Skeletal muscle satellite cell (primary cell): ENCODE results near the gene ZNF189.

ENCODE experiments used
- H3K27me3 ChIP-seq: 2 replicates; pipeline ENCODE4 v1.7.0; 2013; ENCODE audit warnings: low read length; ENCODE audit not compliant: control insufficient read depth, insufficient read depth
- H3K36me3 ChIP-seq: 2 replicates; pipeline ENCODE4 v1.7.0; 2013; ENCODE audit warnings: mild to moderate bottlenecking, control low read depth, low read length; ENCODE audit not compliant: insufficient read depth
- H3K4me1 ChIP-seq: 2 replicates; pipeline ENCODE4 v1.7.0; 2013; ENCODE audit warnings: low read length; ENCODE audit not compliant: control insufficient read depth, insufficient read depth
- H3K4me2 ChIP-seq: 2 replicates; pipeline ENCODE4 v1.7.0; 2013; ENCODE audit warnings: mild to moderate bottlenecking, low read length
- H3K4me3 ChIP-seq: 2 replicates; pipeline ENCODE4 v1.7.0; 2013; ENCODE audit warnings: low read length
- H3K9ac ChIP-seq: 2 replicates; pipeline ENCODE4 v1.7.0; 2013; ENCODE audit warnings: mild to moderate bottlenecking, low read depth, low read length, moderate library complexity
- H3K9me3 ChIP-seq: replicated peaks from 2 replicates; pipeline ENCODE4 v1.7.0; 2013; ENCODE audit warnings: mild to moderate bottlenecking, control low read depth, low read length

The ZNF189 gene

DNA sequence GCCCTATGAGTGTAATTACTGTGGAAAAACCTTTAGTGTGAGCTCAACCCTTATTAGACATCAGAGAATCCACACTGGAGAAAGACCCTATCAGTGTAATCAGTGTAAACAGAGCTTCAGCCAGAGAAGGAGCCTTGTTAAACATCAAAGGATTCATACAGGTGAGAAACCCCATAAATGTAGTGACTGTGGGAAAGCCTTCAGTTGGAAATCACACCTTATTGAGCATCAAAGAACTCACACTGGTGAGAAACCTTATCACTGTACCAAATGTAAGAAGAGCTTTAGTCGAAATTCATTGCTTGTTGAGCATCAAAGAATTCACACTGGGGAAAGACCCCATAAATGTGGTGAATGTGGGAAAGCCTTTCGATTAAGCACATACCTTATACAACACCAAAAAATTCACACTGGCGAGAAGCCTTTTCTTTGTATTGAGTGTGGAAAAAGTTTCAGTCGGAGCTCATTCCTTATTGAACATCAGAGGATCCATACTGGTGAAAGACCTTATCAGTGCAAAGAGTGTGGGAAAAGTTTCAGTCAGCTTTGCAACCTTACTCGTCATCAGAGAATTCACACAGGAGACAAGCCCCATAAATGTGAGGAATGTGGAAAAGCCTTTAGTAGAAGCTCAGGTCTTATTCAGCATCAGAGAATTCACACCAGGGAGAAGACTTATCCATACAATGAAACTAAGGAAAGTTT, 9.9 kb downstream of the ZNF189 start:
- H3K9ac ChIP-seq = no peak overlapping the region
- no peaks in the 10 kb centered on the region for H3K27me3 ChIP-seq
- H3K36me3 ChIP-seq = peaks cover 68% of the 10 kb centered on the region
- H3K4me3 ChIP-seq = no peak overlapping the region
- no peak overlapping the region for H3K4me2 ChIP-seq
- H3K9me3 ChIP-seq = peaks cover 29% of the 10 kb centered on the region
- no peaks in the 10 kb centered on the region for H3K4me1 ChIP-seq

DNA sequence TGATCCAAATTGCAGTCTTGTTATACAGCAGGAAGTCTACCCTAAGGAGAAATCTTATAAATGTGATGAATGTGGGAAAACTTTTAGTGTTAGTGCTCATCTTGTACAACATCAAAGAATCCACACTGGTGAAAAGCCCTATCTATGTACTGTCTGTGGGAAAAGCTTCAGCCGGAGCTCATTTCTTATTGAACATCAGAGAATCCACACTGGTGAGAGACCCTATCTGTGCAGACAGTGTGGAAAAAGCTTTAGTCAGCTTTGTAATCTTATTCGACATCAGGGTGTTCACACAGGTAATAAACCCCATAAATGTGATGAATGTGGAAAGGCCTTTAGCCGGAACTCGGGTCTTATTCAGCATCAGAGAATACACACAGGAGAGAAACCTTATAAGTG, 10.4 kb downstream of the ZNF189 start:
- Histone ChIP-seq H3K4me1 (no peaks in the 10 kb centered on the region), H3K9ac (no peak overlapping the region), H3K4me3 (no peak overlapping the region), H3K27me3 (no peaks in the 10 kb centered on the region), H3K9me3 (peaks cover 29% of the 10 kb centered on the region), H3K4me2 (no peak overlapping the region), H3K36me3 (peaks cover 62% of the 10 kb centered on the region)

DNA sequence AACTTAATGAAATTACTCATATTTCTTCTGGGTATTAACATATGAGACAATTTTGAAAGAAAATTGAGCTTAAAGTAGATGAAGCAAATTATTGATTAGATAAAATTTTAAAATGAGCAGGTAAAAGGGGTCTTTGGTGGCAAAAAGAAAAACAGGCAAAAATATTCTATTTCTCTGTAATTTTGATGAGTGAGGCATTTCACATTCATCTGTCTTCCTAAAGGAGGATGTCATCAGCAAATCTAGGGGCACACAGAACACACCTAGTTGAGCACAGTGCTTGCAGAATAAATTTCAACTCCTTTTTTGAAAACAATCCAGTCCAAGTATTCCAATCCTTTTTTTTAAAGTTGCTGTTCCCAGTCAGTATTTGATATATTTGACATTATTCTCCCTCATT, 16.2 kb downstream of the ZNF189 start:
- no peak overlapping the region for H3K4me3 ChIP-seq
- peaks cover 11% of the 10 kb centered on the region for H3K4me1 ChIP-seq
- H3K36me3 ChIP-seq = peaks cover 5% of the 10 kb centered on the region
- H3K4me2 ChIP-seq = no peak overlapping the region
- no peaks in the 10 kb centered on the region for H3K27me3 ChIP-seq
- H3K9ac ChIP-seq = no peak overlapping the region
- peaks cover 2% of the 10 kb centered on the region for H3K9me3 ChIP-seq

DNA sequence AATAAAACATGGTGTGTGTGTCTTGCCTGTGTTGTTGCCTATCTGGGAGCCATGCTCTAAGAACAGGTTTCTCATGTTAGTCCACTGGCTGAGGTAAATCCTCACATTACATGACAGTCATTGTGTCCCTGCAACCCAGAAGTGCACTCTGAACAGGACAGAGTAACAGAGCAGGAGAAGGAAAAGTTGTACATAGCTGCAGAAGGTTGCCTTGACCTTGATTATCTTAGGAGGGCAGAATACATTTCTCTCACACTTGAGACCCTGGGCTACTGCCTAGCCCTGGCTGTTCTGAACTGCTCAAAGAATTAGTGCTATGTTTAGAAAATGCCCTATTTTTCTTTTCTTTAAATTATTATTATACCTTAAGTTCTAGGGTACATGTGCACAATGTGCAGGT, 16.9 kb downstream of the ZNF189 start:
- Histone ChIP-seq H3K4me3 (no peak overlapping the region), H3K9ac (no peak overlapping the region), H3K27me3 (no peaks in the 10 kb centered on the region), H3K9me3 (no peaks in the 10 kb centered on the region), H3K4me1 (peaks cover 11% of the 10 kb centered on the region), H3K4me2 (no peak overlapping the region), H3K36me3 (no peaks in the 10 kb centered on the region)

DNA sequence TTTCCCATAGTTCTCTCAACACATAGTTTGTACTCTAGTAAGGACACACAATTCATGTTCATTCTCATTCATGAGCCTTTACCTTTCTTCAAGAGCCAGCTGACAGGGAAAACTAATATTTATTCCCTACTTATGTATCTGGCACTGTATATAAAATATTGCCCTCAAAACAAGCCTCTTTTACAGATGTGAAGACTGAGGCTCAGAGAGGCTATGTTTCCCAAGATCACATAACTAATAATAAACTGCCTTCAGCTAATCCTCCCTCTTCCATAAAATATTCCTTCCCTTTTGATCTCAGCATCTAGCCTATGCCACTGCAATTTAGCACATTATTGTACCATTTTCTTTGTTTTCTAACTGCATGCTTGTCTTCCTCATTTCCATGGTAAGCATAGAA, 18.7 kb downstream of the ZNF189 start:
- H3K4me1 ChIP-seq = peaks cover 11% of the 10 kb centered on the region
- no peak overlapping the region for H3K9ac ChIP-seq
- no peak overlapping the region for H3K4me3 ChIP-seq
- no peaks in the 10 kb centered on the region for H3K9me3 ChIP-seq
- no peaks in the 10 kb centered on the region for H3K36me3 ChIP-seq
- no peaks in the 10 kb centered on the region for H3K27me3 ChIP-seq
- no peak overlapping the region for H3K4me2 ChIP-seq

DNA sequence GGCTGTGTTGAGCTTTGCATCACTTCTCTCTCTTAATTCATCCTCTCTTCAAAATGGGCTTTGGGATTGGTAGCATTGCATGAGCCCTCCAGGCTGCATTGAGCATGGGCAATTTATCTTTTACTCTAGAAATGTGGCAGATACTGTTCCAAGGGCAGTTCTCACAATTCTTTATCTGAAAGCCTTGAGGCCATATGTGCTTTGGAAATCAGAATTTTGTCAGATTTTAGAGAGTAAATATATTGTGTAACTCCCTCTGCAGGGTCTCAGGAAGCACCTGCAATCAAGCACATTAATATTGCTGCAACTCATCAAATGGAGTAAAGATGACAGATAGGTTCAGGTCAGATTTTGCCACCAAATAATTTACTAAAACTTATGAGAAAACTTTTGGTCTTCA, 19.3 kb downstream of the ZNF189 start:
- Histone ChIP-seq H3K4me2 (no peak overlapping the region), H3K4me3 (no peak overlapping the region), H3K9ac (no peak overlapping the region), H3K36me3 (no peaks in the 10 kb centered on the region), H3K4me1 (peaks cover 11% of the 10 kb centered on the region), H3K9me3 (no peaks in the 10 kb centered on the region), H3K27me3 (no peaks in the 10 kb centered on the region)

DNA sequence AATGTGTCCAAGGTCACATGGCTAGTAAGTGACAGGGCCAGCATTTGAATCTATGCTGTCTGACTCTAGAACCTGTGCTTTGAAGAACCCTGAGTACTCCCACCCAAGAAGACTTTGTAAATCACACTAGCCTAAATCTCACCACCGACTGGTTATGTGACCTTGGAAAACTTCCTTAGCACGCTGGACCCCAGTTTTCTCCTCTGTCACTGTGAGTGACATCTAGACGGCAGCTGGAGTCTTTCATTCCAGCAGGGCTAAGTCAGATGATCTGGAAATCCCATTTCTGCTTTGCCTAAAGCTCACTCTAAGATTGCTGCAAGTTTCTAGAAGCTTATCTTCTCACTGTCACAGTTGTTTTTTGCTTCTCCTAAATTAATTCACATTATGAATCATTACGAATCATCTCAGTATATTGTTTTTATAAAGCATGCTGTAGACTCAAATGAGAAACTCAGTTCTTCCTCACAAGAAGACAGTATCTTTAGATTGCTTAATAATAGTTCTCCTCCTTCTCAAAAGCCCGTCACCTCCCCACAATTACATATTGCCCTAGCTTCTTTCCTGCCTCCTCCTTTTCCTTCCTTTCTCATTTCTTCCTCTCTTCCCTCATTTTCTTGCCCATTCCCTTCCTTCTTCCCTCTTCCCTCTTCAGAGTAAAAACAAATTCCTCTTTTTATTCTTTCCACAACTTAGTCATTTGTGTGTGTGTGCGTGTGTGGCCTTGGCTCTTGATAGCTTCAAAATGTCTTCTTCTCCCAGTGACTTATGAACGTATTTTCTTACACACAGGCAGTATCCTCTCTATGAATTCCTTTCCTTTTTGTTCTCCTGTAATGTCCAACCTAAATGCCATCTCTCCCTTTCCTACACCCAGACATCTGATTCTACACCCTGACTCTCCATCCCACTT, 20.1 kb downstream of the ZNF189 start:
- H3K9me3 ChIP-seq = no peaks in the 10 kb centered on the region

DNA sequence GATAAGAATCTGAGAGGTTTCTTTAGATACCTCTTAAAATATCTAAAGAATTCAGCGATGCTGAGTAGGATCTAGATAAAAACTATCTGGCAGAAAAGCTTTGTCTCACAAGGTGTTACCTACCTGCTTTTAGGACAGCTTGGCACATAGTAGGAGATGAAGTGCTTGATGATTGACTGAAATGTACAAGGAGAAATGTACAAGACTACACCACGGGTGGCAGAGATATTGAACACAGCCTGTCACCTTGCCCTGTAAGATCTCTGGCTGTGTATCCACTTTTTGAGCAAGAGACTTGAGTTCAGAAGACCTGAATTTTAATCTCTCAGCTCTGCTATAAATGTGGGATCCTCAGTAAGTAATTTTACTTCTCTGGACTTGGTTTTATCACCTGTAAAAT, 21.2 kb downstream of the ZNF189 start:
- no peaks in the 10 kb centered on the region for H3K36me3 ChIP-seq
- no peaks in the 10 kb centered on the region for H3K9me3 ChIP-seq
- H3K9ac ChIP-seq = no peak overlapping the region
- no peak overlapping the region for H3K4me2 ChIP-seq
- no peak overlapping the region for H3K4me3 ChIP-seq
- H3K27me3 ChIP-seq = no peaks in the 10 kb centered on the region
- peaks cover 11% of the 10 kb centered on the region for H3K4me1 ChIP-seq

More for the DNA sequence above, 20.1 kb downstream of the ZNF189 start:
- Histone ChIP-seq H3K27me3 (no peaks in the 10 kb centered on the region), H3K36me3 (no peaks in the 10 kb centered on the region), H3K4me1 (peaks cover 11% of the 10 kb centered on the region), H3K4me3 (no peak overlapping the region), H3K4me2 (peak overlapping the region; percentile 29), H3K9ac (no peak overlapping the region)

DNA sequence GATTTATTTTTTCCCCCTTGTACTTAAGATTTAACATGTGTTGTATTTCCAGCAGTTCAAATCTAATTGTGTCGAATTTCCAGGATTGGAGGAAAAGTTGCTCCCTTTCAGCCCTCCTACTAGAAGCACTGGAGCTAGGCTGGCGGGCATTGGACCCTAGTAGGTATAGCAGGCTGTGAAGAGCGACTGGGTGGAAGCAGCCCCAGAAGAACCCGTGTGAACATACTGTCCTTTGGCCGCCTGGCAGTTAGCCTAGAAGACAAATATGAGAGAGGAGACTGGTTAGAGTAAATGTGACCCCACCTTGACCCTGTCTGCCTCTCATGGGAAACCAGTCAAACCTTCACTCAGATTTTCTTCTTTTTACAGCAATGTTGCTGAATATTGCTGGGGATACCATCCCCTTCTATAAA, 23.0 kb downstream of the ZNF189 start:
- Histone ChIP-seq H3K4me1 (peaks cover 11% of the 10 kb centered on the region), H3K4me2 (no peak overlapping the region), H3K9ac (no peak overlapping the region), H3K36me3 (no peaks in the 10 kb centered on the region), H3K4me3 (no peak overlapping the region), H3K27me3 (no peaks in the 10 kb centered on the region), H3K9me3 (no peaks in the 10 kb centered on the region)

DNA sequence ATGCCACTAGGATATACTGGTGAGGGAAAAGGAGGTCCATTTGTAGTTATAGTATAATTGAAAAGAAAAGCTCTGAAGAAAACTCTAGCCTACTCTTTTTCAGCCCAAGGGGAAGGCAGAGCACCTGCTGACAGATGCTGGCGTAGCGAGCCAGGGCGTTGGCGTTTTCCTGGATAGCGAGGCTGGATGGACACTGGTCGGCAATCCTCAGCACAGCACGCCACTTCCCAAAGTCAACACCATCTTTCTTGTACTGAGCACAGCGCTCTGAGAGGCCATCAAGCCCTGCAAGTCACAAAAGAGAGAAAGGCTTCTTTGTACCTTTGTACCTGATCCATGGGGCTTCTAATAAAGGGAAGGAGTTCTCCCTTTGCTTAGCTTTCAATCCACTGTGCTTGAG, 28.7 kb downstream of the ZNF189 start:
- Histone ChIP-seq H3K4me3 (no peak overlapping the region), H3K4me2 (no peak overlapping the region), H3K27me3 (peaks cover 14% of the 10 kb centered on the region), H3K9me3 (no peaks in the 10 kb centered on the region), H3K4me1 (no peaks in the 10 kb centered on the region), H3K9ac (no peak overlapping the region), H3K36me3 (no peaks in the 10 kb centered on the region)

DNA sequence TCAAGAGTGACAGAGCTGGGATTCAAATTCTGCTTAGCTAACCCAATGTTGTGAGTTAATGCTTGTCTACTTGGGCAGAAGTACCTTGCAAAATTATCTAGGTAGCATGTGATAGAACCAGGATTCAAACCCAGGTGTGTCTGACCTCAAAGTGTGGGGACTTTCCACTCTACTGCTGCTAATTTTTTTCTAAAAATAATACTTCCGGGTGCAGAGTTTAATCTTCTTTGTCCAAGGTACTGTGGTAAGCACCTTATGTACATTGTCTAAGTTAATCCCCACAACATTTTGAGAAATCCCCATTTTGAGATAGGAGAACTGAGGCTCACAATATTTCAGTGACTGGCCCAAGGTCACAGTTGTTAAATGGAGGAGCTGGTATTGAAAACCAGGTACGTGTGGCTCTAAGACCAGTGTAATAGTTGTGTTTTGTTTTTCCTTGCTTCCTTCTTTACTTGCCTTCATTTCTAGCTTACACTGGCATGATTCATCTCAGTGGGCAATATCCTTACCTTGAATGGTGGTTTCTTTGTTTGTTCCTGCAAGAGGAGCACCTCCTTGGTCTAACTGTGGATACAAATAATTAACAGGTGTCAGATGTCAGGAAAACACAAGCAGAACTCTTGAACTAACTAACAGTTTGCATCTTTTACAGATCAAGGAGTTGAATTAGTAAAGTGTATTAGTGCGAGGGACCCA, 29.5 kb downstream of the ZNF189 start:
- Histone ChIP-seq H3K9me3 (no peaks in the 10 kb centered on the region), H3K4me3 (no peak overlapping the region), H3K4me2 (no peak overlapping the region), H3K27me3 (peaks cover 14% of the 10 kb centered on the region), H3K36me3 (no peaks in the 10 kb centered on the region), H3K9ac (no peak overlapping the region), H3K4me1 (no peaks in the 10 kb centered on the region)
